Measurements from ENCODE around the gene GALNT2.

GRCh38 chr1:230071316-230071715 is 4.3 kb downstream of the GALNT2 start:
- TF ChIP-seq CTCF (IDR thresholded peaks at IDR 0.05; ENCODE audit: insufficient read depth, low read length) (no peak), POLR2AphosphoS5 (IDR thresholded peaks at IDR 0.05; ENCODE audit: low read depth) (no peak)
